IMR-90 (cell line): Measurements from ENCODE around the gene CARD18. TPM values are rescaled to one million over a fixed set of nuclear protein-coding genes. Genes with fewer than 3 reads are reported as not detected.

Experiments
- ATAC-seq: fragments of 200-7000 bp; cut with Tn5 transposase; 2 replicates; pipeline ENCODE4 v1.9.1; 2020; ENCODE audit warnings: low read depth, mild to moderate bottlenecking, moderate library complexity
- BruUV-seq: library from RNA; stranded (reverse); fragments of 400-500 nt; replicated peaks from 2 replicates; lab custom pipeline; 2021; lab: Mats Ljungman, UMichigan
- CTCF ChIA-PET: fragments of 300-600 bp; formaldehyde crosslinking; extraction: SDS; loops from one replicate; lab custom pipeline; 2021; ENCODE audit warnings: antibody characterized with exemption; lab: Yijun Ruan, JAX
- POLR2A ChIA-PET: fragments of 300-600 bp; sonication (Branson Sonifier 250); formaldehyde crosslinking; loops from one replicate; lab custom pipeline; 2022; ENCODE audit warnings: antibody characterized with exemption; ENCODE audit not compliant: unreplicated experiment; lab: Charles Lee
- DNase-seq: peaks from one replicate; pipeline ENCODE4 v3.0.0; 2013
- H2AFZ ChIP-seq: replicated peaks from 2 replicates; pipeline ENCODE3; 2013; ENCODE audit warnings: low read length, mild to moderate bottlenecking; ENCODE audit not compliant: poor library complexity
- H2AK5ac ChIP-seq: 2 replicates; pipeline ENCODE4 v1.6.1; 2013; ENCODE audit warnings: low read depth, low read length, inconsistent platforms
- H2AK9ac ChIP-seq: replicated peaks from 2 replicates; pipeline ENCODE3; 2013; ENCODE audit warnings: mild to moderate bottlenecking, low read depth, low read length, moderate library complexity; ENCODE audit not compliant: poor library complexity
- H2BK120ac ChIP-seq: 2 replicates; pipeline ENCODE4 v1.6.1; 2013; ENCODE audit warnings: low read depth, low read length, inconsistent platforms
- H2BK15ac ChIP-seq: 3 replicates; pipeline ENCODE4 v1.6.1; 2013; ENCODE audit warnings: low read depth, low read length, inconsistent platforms
- H2BK20ac ChIP-seq: 2 replicates; pipeline ENCODE4 v1.6.1; 2013; ENCODE audit warnings: low read depth, mild to moderate bottlenecking, inconsistent platforms, low read length, moderate library complexity
- H2BK5ac ChIP-seq: 2 replicates; pipeline ENCODE4 v1.6.1; 2013; ENCODE audit warnings: mild to moderate bottlenecking, low read depth, low read length, inconsistent platforms; ENCODE audit not compliant: poor library complexity, severe bottlenecking
- H3K14ac ChIP-seq: replicated peaks from 2 replicates; pipeline ENCODE4 v1.6.1; 2013; ENCODE audit warnings: low read depth, low read length, inconsistent platforms
- H3K18ac ChIP-seq: 2 replicates; pipeline ENCODE4 v1.6.1; 2013; ENCODE audit warnings: low read depth, low read length, control low read depth
- H3K23ac ChIP-seq: 2 replicates; pipeline ENCODE4 v1.6.1; 2013; ENCODE audit warnings: low read depth, low read length, inconsistent platforms
- H3K27ac ChIP-seq: 2 replicates; pipeline ENCODE4 v1.5.1; 2013; ENCODE audit warnings: mild to moderate bottlenecking, control low read depth, low read length; ENCODE audit not compliant: insufficient read depth
- H3K27me3 ChIP-seq: 2 replicates; pipeline ENCODE4 v1.6.1; 2013; ENCODE audit warnings: low read length; ENCODE audit not compliant: control insufficient read depth, insufficient read depth
- H3K36me3 ChIP-seq: 2 replicates; pipeline ENCODE4 v1.6.1; 2013; ENCODE audit warnings: low read length, mixed read lengths; ENCODE audit not compliant: control insufficient read depth, insufficient read depth
- H3K4ac ChIP-seq: 2 replicates; pipeline ENCODE4 v1.6.1; 2013; ENCODE audit warnings: low read depth, low read length, inconsistent platforms
- H3K4me1 ChIP-seq: 2 replicates; pipeline ENCODE4 v1.6.1; 2013; ENCODE audit warnings: low read length, mixed read lengths; ENCODE audit not compliant: control insufficient read depth, insufficient read depth
- H3K4me2 ChIP-seq: 2 replicates; pipeline ENCODE4 v1.6.1; 2013; ENCODE audit warnings: low read depth, mild to moderate bottlenecking, control low read depth, low read length, moderate library complexity
- H3K4me3 ChIP-seq: 2 replicates; pipeline ENCODE4 v1.5.1; 2013; ENCODE audit warnings: low read depth, mild to moderate bottlenecking, control low read depth, low read length, moderate library complexity; ENCODE audit not compliant: insufficient read depth
- H3K56ac ChIP-seq: 2 replicates; pipeline ENCODE4 v1.6.1; 2013; ENCODE audit warnings: low read length, inconsistent platforms; ENCODE audit not compliant: insufficient read depth; ENCODE audit errors: extremely low read depth
- H3K79me1 ChIP-seq, 2 experiments: 2 replicates each; pipeline ENCODE4 v1.6.1; 2013; ENCODE audit warnings: low read length in 2 of 2, inconsistent platforms in 1 of 2, low read depth in 1 of 2
- H3K9ac ChIP-seq: 2 replicates; pipeline ENCODE4 v1.6.1; 2013; ENCODE audit warnings: low read depth, low read length, control low read depth
- H3K9me1 ChIP-seq: 2 replicates; pipeline ENCODE4 v1.6.1; 2013; ENCODE audit warnings: low read length, inconsistent platforms; ENCODE audit not compliant: insufficient read depth
- H3K9me3 ChIP-seq: 2 replicates; pipeline ENCODE4 v1.6.1; 2013; ENCODE audit warnings: low read length; ENCODE audit not compliant: control insufficient read depth, insufficient read depth
- H4K20me1 ChIP-seq: 2 replicates; pipeline ENCODE4 v1.6.1; 2013; ENCODE audit warnings: low read length, inconsistent platforms; ENCODE audit not compliant: insufficient read depth
- H4K5ac ChIP-seq: 2 replicates; pipeline ENCODE4 v1.6.1; 2013; ENCODE audit warnings: mild to moderate bottlenecking, low read depth, low read length, control low read depth
- H4K8ac ChIP-seq, 2 experiments: 2 replicates each; pipeline ENCODE4 v1.6.1; 2013; ENCODE audit warnings: low read depth in 2 of 2, low read length in 2 of 2, control low read depth in 1 of 2, inconsistent platforms in 1 of 2
- H4K91ac ChIP-seq: 2 replicates; pipeline ENCODE4 v1.6.1; 2013; ENCODE audit warnings: low read depth, low read length, inconsistent platforms; ENCODE audit not compliant: insufficient read depth
- CEBPB ChIP-seq: IDR thresholded peaks from 2 replicates; pipeline ENCODE4 v1.6.1; 2012; ENCODE audit warnings: low read depth, low read length, improper control_type of control experiment
- FOS ChIP-seq: fragments of 150-350 bp; IDR thresholded peaks from 2 replicates; pipeline ENCODE4 v1.6.1; 2016; ENCODE audit warnings: low read depth, low read length
- MAZ ChIP-seq: IDR thresholded peaks from 2 replicates; pipeline ENCODE4 v1.6.1; 2012; ENCODE audit warnings: low read depth, mild to moderate bottlenecking, low read length, improper control_type of control experiment, moderate library complexity, borderline replicate concordance
- NFE2L2 ChIP-seq: fragments of 150-350 bp; IDR thresholded peaks from 2 replicates; pipeline ENCODE4 v1.6.1; 2016; ENCODE audit warnings: low read depth, mild to moderate bottlenecking, low read length
- WGBS, 2 experiments: methylation state at CpG; one replicate each; pipeline versions ENCODE4 v1.1.5 to v1.1.7; 2013; ENCODE audit warnings: missing lambda C conversion rate in 2 of 2; ENCODE audit not compliant: insufficient read length in 1 of 2; ENCODE audit errors: extremely low coverage in 2 of 2; 5-methylcytosine and 5-hydroxymethylcytosine counted together
- dilution Hi-C: fragments of 300-500 bp; cut with HindIII; formaldehyde crosslinking; loops from one replicate; pipeline ENCODE4 v1.14.3; 2018; ENCODE audit warnings: low sequenced_read_pairs; ENCODE audit not compliant: unreplicated experiment
- in situ Hi-C: fragments of 300-500 bp; cut with MboI; formaldehyde crosslinking; loops from 3 replicates; pipeline ENCODE4 v1.14.3; 2019; ENCODE audit warnings: low sequenced_read_pairs, inconsistent platforms, mixed read lengths
- intact Hi-C: fragments of 100-400 bp; cut with micrococcal nuclease; formaldehyde crosslinking; loops from 2 replicates; pipeline ENCODE4 v1.10.0; 2022
- polyA plus RNA-seq, 3 experiments: library from polyadenylated mRNA; depleted of rRNA; stranded (reverse); fragments of >200 nt; gene quantifications; 2 replicates each; pipeline ENCODE4 v1.2.3, GENCODE V29; 2012; ENCODE audit warnings: low replicate concordance in 1 of 3
- total RNA-seq: library from RNA; depleted of rRNA; stranded (reverse); fragments of >200 nt; gene quantifications from 2 replicates; pipeline ENCODE4 v1.2.3, GENCODE V29; 2012

The CARD18 gene
- total and polyA plus RNA-seq, 2 of the 4 experiments (the other 2 are of a cell fraction) = not detected

GRCh38 chr11:105144887-105145286 is 5.3 kb upstream of the CARD18 start:
- no peak overlapping the region for H3K18ac ChIP-seq
- no peak overlapping the region for H2BK20ac ChIP-seq
- no peak overlapping the region for H2BK15ac ChIP-seq
- peak; percentile 89 for DNase-seq
- no peak overlapping the region for H2AK9ac ChIP-seq
- no peaks in the 10 kb centered on the region for H3K9me1 ChIP-seq
- no peak overlapping the region for H2BK120ac ChIP-seq
- H3K4me1 ChIP-seq = no peaks in the 10 kb centered on the region
- POLR2A ChIA-PET = no interaction called here
- no peaks in the 10 kb centered on the region for H3K9me3 ChIP-seq
- H3K4ac ChIP-seq = no peak overlapping the region
- dilution Hi-C loops = no loop called here
- H4K91ac ChIP-seq = no peak overlapping the region
- no peak overlapping the region for H2AK5ac ChIP-seq
- 0 out of 2 replicates have a peak overlapping the region, but pooled peaks have one; percentile 14 for H3K4me2 ChIP-seq
- CTCF ChIA-PET = interaction anchor here (0.7 kb wide), 1 partner anchor 958 kb away, joined by 3 read pairs; no protein-coding TSS in a partner anchor
- no peak overlapping the region for H3K9ac ChIP-seq
- intact Hi-C loops = no loop called here
- in situ Hi-C loops = no loop called here
- no peak overlapping the region for H2AFZ ChIP-seq
- no peak overlapping the region for H3K27ac ChIP-seq
- H3K23ac ChIP-seq = no peak overlapping the region
- H3K56ac ChIP-seq = no peak overlapping the region
- no peak overlapping the region for H3K14ac ChIP-seq
- ATAC-seq = peak; percentile 95
- H3K27me3 ChIP-seq = no peaks in the 10 kb centered on the region
- H2BK5ac ChIP-seq = no peak overlapping the region
- H3K4me3 ChIP-seq = no peak overlapping the region
- no peak for TF ChIP-seq MAZ
- TF ChIP-seq CEBPB = peak; percentile 74
- TF ChIP-seq FOS = peak; percentile 86
- peak; percentile 43 for TF ChIP-seq NFE2L2
- BruUV-seq = no TSS peak
- H4K5ac ChIP-seq = no peak overlapping the region
- no peak overlapping the region for H4K8ac ChIP-seq
- no peaks in the 10 kb centered on the region for H4K20me1 ChIP-seq
- no peaks in the 10 kb centered on the region for H3K79me1 ChIP-seq
- no peaks in the 10 kb centered on the region for H3K36me3 ChIP-seq
- WGBS, 2 experiments = no CpG with 5 or more reads among the region's 2 CpGs
